Heart right ventricle (tissue), 16 donors: ENCODE results near the gene DENND1A. TPM values are rescaled to one million over a fixed set of nuclear protein-coding genes. Genes with fewer than 3 reads are reported as not detected.

ENCODE experiments used
- ATAC-seq, 8 donors: fragments of 200-7000 bp; cut with Tn5 transposase; one replicate each; pipeline ENCODE4 v1.9.1; 2020; ENCODE audit warnings: mild to moderate bottlenecking in 8 of 8, moderate library complexity in 8 of 8, moderate number of reproducible peaks in 1 of 8
- DNase-seq, 2 donors: peaks; one replicate each; pipeline ENCODE4 v3.0.0-alpha.2; 2020
- H3K27ac ChIP-seq, 10 donors: fragments of 200-600 bp; sonication (generic) in 2 of 10; one replicate each; pipeline versions ENCODE4 v1.5.0 to v1.8.0; 2020 to 2022; ENCODE audit warnings: mild to moderate bottlenecking in 3 of 10
- H3K27me3 ChIP-seq, 7 donors: fragments of 200-600 bp; one replicate each; pipeline ENCODE4 v1.8.0; 2021 to 2022; ENCODE audit warnings: mild to moderate bottlenecking in 2 of 7
- H3K36me3 ChIP-seq, 9 donors: fragments of 200-600 bp; sonication (generic) in 1 of 9; one replicate each; pipeline versions ENCODE4 v1.5.0 to v1.8.0; 2020 to 2022; ENCODE audit warnings: mild to moderate bottlenecking in 2 of 9
- H3K4me1 ChIP-seq, 9 donors: fragments of 200-600 bp; sonication (generic) in 1 of 9; one replicate each; pipeline versions ENCODE4 v1.5.0 to v1.8.0; 2020 to 2022; ENCODE audit warnings: mild to moderate bottlenecking in 4 of 9
- H3K4me3 ChIP-seq, 10 donors: fragments of 200-600 bp; sonication (generic) in 2 of 10; one replicate each; pipeline versions ENCODE4 v1.5.0 to v1.8.0; 2020 to 2022; ENCODE audit warnings: mild to moderate bottlenecking in 7 of 10, moderate library complexity in 2 of 10
- H3K9me3 ChIP-seq, 11 donors: fragments of 200-600 bp in 10 of 11; sonication (generic) in 2 of 11; one replicate each; pipeline versions ENCODE4 v1.5.0 to v1.8.0; 2013 to 2022; ENCODE audit warnings: mild to moderate bottlenecking in 2 of 11, control low read depth in 1 of 11, moderate library complexity in 1 of 11
- CTCF ChIP-seq, 9 donors: fragments of 200-600 bp; sonication (generic) in 2 of 9; IDR thresholded peaks; one replicate each; pipeline versions ENCODE4 v1.5.0 to v1.8.0; 2021 to 2022; ENCODE audit warnings: antibody characterized with exemption in 9 of 9, mild to moderate bottlenecking in 5 of 9, moderate library complexity in 1 of 9
- WGBS, 2 donors: extraction: QIAGEN DNeasy Blood & Tissue Kit; methylation state at CpG; one replicate each; pipeline ENCODE4 v1.1.7; 2013; ENCODE audit warnings: inconsistent platforms in 1 of 2; 5-methylcytosine and 5-hydroxymethylcytosine counted together
- intact Hi-C, 10 donors: fragments of 100-400 bp; cut with DNase I; formaldehyde crosslinking; loops; one replicate each; pipeline versions ENCODE4 v1.11.1 to v1.14.2; 2022
- polyA plus RNA-seq, 2 donors: library from polyadenylated mRNA; stranded (reverse); fragments of 200-250 nt; gene quantifications; one replicate each; pipeline ENCODE4 v1.2.3, GENCODE V29; 2013
- total RNA-seq, 10 donors: library from RNA; stranded (reverse); fragmentation: NEBNext Ultra II Directional in 3 of 10; extraction: Animal tissue kit (Norgen Biotek cat#: 25700) in 3 of 10; gene quantifications; one replicate each; pipeline versions ENCODE4 v1.2.1 to v1.2.4, GENCODE V29; 2021 to 2023
- donor health status: Arrhythmogenic right ventricular cardiomyopathy.
- donor health status: ischemic (EF 13 %, LVEDD 7.1; RV severe dilation, severe dysfunction).
- donor health status: healthy with polysubstance abuse.
- donor health status: DM: no; HTN: yes; CAD: no.
- donor health status: DM: no; HTN: no; CAD: no.
- donor health status: ischemic (EF 25% LVEDD 6.9; RV normal size, moderate dysfunction).
- donor health status: ischemic (EF 25% LVEDD 5.7; RV mildly dilated, moderate dysfunction).
- donor health status: healthy.
- donor health status: DM: yes; HTN: yes; CAD: no.
- donor health status: Ischemic cardiomyopathy.
- donor health status: ischemic (EF 35%, LVEDD 5.7; RV mildly dilated, moderate dysfunction).
- donor health status: nonischemic (EF 11% LVEDD 7.7; RV severe dilation, severe dysfunction).
- donor health status: DM: yes; HTN: yes; CAD: no.
- donor health status: PGD.
- donor health status: ischemic (EF 29% LVEDD 5.4; RV normal size, mild dysfunction).
- donor health status: nonischemic (EF 23%, LVEDD 6.1; RV moderate dilation, normal function).

DENND1A gene
- total and polyA plus RNA-seq, 12 donors, result 7.3 to 19.6 (median 12.2) TPM

GRCh38 chr9:123974471-123974870, 44.5 kb upstream of the DENND1A start:
- Histone ChIP-seq H3K36me3 (no peaks in the 10 kb centered on the region), H3K9me3 (peaks cover 0 to 3% (median 0%) of the 10 kb centered on the region in 11 donors), H3K4me1 (no peaks in the 10 kb centered on the region), H3K27ac (no peak overlapping the region), H3K4me3 (no peak overlapping the region), H3K27me3 (peaks cover 0 to 25% (median 13%) of the 10 kb centered on the region in 7 donors)
- WGBS, 2 donors, result 78 to 84% methylated on average over 12 of the region's 12 CpGs
- intact Hi-C loops, result no loop called here
- ATAC-seq (no peak), DNase-seq (no peak)
- TF ChIP-seq CTCF (IDR thresholded peaks at IDR 0.05), result no peak

DNA sequence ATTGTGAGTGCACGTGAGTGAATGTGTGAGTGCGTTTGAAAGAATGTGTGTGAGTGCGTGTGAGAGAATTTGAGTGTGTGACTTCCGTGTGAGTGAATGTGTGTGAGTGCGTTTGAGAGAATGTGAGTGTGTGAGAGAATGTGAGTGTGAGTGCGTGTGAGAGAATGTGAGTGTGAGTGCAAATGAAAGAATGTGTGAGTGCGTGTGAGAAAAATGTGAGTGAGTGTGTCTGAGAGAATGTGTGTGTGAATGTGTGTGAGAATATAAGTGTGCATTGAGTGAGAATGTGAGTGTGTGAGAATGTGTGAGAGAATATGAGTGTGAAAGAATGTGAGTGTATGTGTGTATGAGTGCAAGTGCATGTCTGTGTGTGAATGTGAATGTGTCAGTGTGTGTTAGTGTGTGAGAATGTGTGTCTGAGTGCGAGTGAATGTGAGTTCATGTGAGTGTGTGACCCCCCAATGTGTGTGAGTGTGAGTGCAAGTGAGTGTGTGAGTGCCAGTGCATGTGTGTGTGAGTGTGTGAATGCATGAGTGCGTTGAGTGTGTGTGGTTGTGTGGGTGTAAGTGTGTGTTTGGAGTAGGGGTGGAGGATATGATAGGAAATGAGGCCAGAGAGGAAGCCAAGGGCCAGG, 43.8 kb upstream of the DENND1A start:
- H3K27ac ChIP-seq, result no peak overlapping the region
- H3K4me1 ChIP-seq, result no peaks in the 10 kb centered on the region
- peaks cover 0 to 27% (median 8%) of the 10 kb centered on the region in 7 donors for H3K27me3 ChIP-seq
- no peak overlapping the region for H3K4me3 ChIP-seq
- DNase-seq, result no peak
- ATAC-seq, result no peak
- no peaks in the 10 kb centered on the region for H3K9me3 ChIP-seq
- WGBS, 2 donors, result 92 to 93% methylated on average over 9 of the region's 9 CpGs
- no peak for TF ChIP-seq CTCF (IDR thresholded peaks at IDR 0.05)
- H3K36me3 ChIP-seq, result no peaks in the 10 kb centered on the region
- intact Hi-C loops, result no loop called here

DNA sequence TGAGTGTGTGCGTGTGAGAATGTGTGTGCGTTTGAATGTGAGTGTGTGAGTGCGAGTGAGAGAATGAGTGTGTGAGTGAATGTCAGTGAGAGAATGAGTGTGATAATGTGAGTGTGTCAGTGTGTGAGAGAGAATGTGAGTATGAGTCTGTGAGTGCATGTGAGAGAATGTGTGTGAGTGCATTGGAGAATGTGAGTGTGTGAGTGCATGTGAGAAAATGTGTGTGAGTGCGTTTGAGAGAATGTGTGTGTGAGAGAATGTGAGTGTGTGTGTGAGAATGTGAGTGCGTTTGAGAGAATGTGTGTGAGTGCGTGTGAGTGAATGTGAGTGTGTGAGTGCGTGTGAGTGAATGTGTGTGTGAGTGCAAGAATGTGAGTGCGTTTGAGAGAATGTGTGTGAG, 42.7 kb upstream of the DENND1A start:
- no peak for ATAC-seq
- TF ChIP-seq CTCF (IDR thresholded peaks at IDR 0.05), result no peak
- H3K27ac ChIP-seq, result no peak overlapping the region
- H3K4me3 ChIP-seq, result no peak overlapping the region
- DNase-seq, result no peak
- no peaks in the 10 kb centered on the region for H3K36me3 ChIP-seq
- H3K4me1 ChIP-seq, result no peaks in the 10 kb centered on the region
- intact Hi-C loops, result no loop called here
- H3K27me3 ChIP-seq, result peaks cover 0 to 35% (median 9%) of the 10 kb centered on the region in 7 donors
- WGBS, 2 donors, result 98 to 99% methylated on average over 8 of the region's 8 CpGs
- no peaks in the 10 kb centered on the region for H3K9me3 ChIP-seq

GRCh38 chr9:123967323-123967722, 37.4 kb upstream of the DENND1A start:
- DNase-seq, result no peak
- Histone ChIP-seq H3K4me1 (peaks cover 0 to 3% (median 0%) of the 10 kb centered on the region in 9 donors), H3K9me3 (no peaks in the 10 kb centered on the region), H3K27ac (no peak overlapping the region), H3K4me3 (no peak overlapping the region), H3K36me3 (no peaks in the 10 kb centered on the region), H3K27me3 (peaks cover 0 to 36% (median 20%) of the 10 kb centered on the region in 7 donors)
- intact Hi-C loops, result no loop called here
- TF ChIP-seq CTCF (IDR thresholded peaks at IDR 0.05), result no peak
- ATAC-seq, result no peak
